ENCODE measurements around the gene IL1R2. TPM values are rescaled to one million over a fixed set of nuclear protein-coding genes. Genes with fewer than 3 reads are reported as not detected.

IL1R2 gene
- total and polyA plus RNA-seq, 4 donors: 7.3 to 902 (median 64.1) TPM

DNA sequence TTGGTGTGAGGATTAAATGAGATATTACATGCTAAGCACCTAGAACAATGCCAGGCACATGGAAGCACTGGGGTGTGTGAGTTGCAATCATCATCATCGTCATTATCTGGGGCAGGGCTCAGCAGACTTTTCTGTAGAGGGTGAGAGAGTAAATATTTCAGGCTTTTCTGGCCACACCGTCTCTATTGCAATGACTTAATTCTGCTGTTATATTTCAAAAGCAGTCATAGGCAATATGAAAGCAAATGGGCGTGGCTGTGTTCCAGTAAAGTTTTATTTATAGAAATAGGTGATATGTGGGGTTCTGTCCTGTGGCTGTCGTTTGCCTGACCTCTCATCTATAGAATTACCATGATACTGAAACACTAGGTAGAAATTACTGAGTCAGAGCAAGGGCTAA, 60.6 kb downstream of the IL1R2 start:
- no peak overlapping the region for H3K4me3 ChIP-seq
- TF ChIP-seq, protein P1, sequence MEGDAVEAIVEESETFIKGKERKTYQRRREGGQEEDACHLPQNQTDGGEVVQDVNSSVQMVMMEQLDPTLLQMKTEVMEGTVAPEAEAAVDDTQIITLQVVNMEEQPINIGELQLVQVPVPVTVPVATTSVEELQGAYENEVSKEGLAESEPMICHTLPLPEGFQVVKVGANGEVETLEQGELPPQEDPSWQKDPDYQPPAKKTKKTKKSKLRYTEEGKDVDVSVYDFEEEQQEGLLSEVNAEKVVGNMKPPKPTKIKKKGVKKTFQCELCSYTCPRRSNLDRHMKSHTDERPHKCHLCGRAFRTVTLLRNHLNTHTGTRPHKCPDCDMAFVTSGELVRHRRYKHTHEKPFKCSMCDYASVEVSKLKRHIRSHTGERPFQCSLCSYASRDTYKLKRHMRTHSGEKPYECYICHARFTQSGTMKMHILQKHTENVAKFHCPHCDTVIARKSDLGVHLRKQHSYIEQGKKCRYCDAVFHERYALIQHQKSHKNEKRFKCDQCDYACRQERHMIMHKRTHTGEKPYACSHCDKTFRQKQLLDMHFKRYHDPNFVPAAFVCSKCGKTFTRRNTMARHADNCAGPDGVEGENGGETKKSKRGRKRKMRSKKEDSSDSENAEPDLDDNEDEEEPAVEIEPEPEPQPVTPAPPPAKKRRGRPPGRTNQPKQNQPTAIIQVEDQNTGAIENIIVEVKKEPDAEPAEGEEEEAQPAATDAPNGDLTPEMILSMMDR (IDR thresholded peaks at IDR 0.05; ENCODE audit: control extremely low read depth, extremely low read depth): no peak
- DNase-seq (no peak), ATAC-seq (ENCODE audit: insufficient read depth, low FRiP score) (no peak)
- H3K27me3 ChIP-seq (ENCODE audit: control insufficient read depth in 3 of 3, insufficient read depth in 3 of 3, low read length in 2 of 3): no peaks in the 10 kb centered on the region
- no peaks in the 10 kb centered on the region for H3K36me3 ChIP-seq (ENCODE audit: control insufficient read depth in 4 of 4, insufficient read depth in 4 of 4, low read length in 4 of 4)
- peaks cover 9 to 48% (median 20%) of the 10 kb centered on the region in 5 donors for H3K4me1 ChIP-seq (ENCODE audit: control insufficient read depth in 5 of 5, insufficient read depth in 5 of 5, low read length in 5 of 5)
- H3K9ac ChIP-seq (ENCODE audit: insufficient read depth in 1 of 2, low read length in 2 of 2): no peak overlapping the region
- WGBS, 2 donors: 23 to 42% methylated on average over 4 of the region's 4 CpGs
- H3K27ac ChIP-seq (ENCODE audit: low read depth in 1 of 2, low read length in 1 of 2): no peak overlapping the region
- H3K9me3 ChIP-seq (ENCODE audit: control insufficient read depth in 4 of 4, insufficient read depth in 3 of 4, low read length in 3 of 4): no peaks in the 10 kb centered on the region

DNA sequence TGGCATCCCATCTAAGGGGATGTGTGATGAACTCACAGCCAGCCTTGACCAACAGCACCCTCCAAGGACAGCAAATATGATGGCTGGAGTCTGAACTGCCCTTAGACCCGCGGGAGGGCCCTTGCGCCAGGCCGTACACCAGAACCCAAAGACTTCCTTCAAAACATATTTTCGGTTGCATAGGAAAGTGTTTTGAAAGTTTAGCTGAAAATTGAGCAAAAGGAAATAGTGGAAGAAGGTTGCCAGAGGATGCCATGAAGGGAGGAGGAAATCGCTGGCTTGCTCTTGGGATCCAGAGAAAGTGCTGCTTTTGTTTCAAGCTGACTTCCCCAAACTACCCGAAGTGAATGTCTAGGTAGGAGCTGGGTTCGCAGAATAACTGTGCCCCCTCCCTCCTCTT, 61.3 kb downstream of the IL1R2 start:
- DNase-seq (no peak), ATAC-seq (ENCODE audit: insufficient read depth, low FRiP score) (no peak)
- TF ChIP-seq, protein P1 (IDR thresholded peaks at IDR 0.05; ENCODE audit: control extremely low read depth, extremely low read depth): no peak
- no peaks in the 10 kb centered on the region for H3K27me3 ChIP-seq (ENCODE audit: control insufficient read depth in 3 of 3, insufficient read depth in 3 of 3, low read length in 2 of 3)
- H3K9me3 ChIP-seq (ENCODE audit: control insufficient read depth in 4 of 4, insufficient read depth in 3 of 4, low read length in 3 of 4): no peaks in the 10 kb centered on the region
- no peak overlapping the region for H3K9ac ChIP-seq (ENCODE audit: insufficient read depth in 1 of 2, low read length in 2 of 2)
- H3K4me3 ChIP-seq: no peak overlapping the region
- H3K4me1 ChIP-seq (ENCODE audit: control insufficient read depth in 5 of 5, insufficient read depth in 5 of 5, low read length in 5 of 5): peaks cover 9 to 55% (median 20%) of the 10 kb centered on the region in 5 donors
- H3K27ac ChIP-seq (ENCODE audit: low read depth in 1 of 2, low read length in 1 of 2): peak overlapping the region in 1 of 2 donors; percentile 37
- no peaks in the 10 kb centered on the region for H3K36me3 ChIP-seq (ENCODE audit: control insufficient read depth in 4 of 4, insufficient read depth in 4 of 4, low read length in 4 of 4)
- 31 to 64% methylated on average over 8 of the region's 8 CpGs for WGBS, 2 donors

DNA sequence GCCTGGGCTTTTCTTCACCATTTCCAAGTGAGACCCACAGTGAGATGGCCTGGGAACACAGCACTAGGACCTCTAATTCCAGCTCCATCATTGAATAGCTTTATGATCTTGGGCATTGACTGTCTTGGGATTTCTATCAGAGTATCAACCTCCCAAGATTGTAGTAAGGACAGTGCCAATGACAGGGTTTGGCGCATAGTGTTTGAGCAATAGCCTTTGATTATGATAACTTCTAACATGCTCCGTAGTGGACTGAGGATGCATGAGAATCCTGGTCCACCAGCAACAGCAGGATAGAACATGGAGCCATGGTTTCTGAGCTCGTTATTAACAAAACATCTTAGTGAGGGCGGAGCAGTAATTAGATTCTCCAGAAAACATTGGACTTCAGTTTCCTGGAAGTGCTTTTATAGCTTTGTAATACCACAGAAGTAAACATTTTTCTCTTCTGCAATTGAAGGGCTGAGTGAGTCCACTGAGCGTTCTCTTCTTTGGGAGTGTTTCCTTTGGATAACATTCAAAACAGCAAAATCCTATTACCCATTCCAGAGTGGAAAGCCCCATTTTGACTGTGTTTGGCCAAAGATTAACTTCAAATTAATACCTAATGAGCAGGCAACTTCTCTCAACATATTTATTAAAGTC, 63.7 kb downstream of the IL1R2 start:
- TF ChIP-seq, protein P1 (IDR thresholded peaks at IDR 0.05; ENCODE audit: control extremely low read depth, extremely low read depth): no peak
- no peak for ATAC-seq (ENCODE audit: insufficient read depth, low FRiP score)
- H3K36me3 ChIP-seq (ENCODE audit: control insufficient read depth in 4 of 4, insufficient read depth in 4 of 4, low read length in 4 of 4): no peaks in the 10 kb centered on the region
- H3K9me3 ChIP-seq (ENCODE audit: control insufficient read depth in 4 of 4, insufficient read depth in 3 of 4, low read length in 3 of 4): no peaks in the 10 kb centered on the region
- peak overlapping the region in 1 of 2 donors; percentile 64 for H3K27ac ChIP-seq (ENCODE audit: low read depth in 1 of 2, low read length in 1 of 2)
- DNase-seq: peak in 2 of 3 donors; percentile 57 to 67
- H3K4me1 ChIP-seq (ENCODE audit: control insufficient read depth in 5 of 5, insufficient read depth in 5 of 5, low read length in 5 of 5): peaks cover 0 to 44% (median 14%) of the 10 kb centered on the region in 5 donors
- H3K27me3 ChIP-seq (ENCODE audit: control insufficient read depth in 3 of 3, insufficient read depth in 3 of 3, low read length in 2 of 3): no peaks in the 10 kb centered on the region
- H3K4me3 ChIP-seq: no peak overlapping the region
- H3K9ac ChIP-seq (ENCODE audit: insufficient read depth in 1 of 2, low read length in 2 of 2): no peak overlapping the region
- 58 to 83% methylated on average over 5 of the region's 5 CpGs for WGBS, 2 donors
